AG09319 (cell line): ENCODE results near the gene PLSCR2.

ENCODE experiments used
- DNase-seq: peaks from one replicate; pipeline ENCODE4 v3.0.0-alpha.2; 2010; ENCODE audit warnings: low read depth; ENCODE audit errors: extremely low read depth
- CTCF ChIP-seq: IDR thresholded peaks from 2 replicates; pipeline ENCODE4 v1.5.1; 2011; ENCODE audit warnings: low read depth, mild to moderate bottlenecking, inconsistent platforms, low read length, moderate library complexity

PLSCR2 gene

GRCh38 chr3:146473726-146474125 lies 4.4 kb upstream of the PLSCR2 start:
- DNase-seq = no peak
- TF ChIP-seq CTCF = no peak

- TF ChIP-seq CTCF = no peak
- no peak for DNase-seq
Measured at GRCh38 chr3:146472611-146473010, 3.2 kb upstream of the PLSCR2 start.

- no peak for TF ChIP-seq CTCF
- no peak for DNase-seq
Measured at GRCh38 chr3:146471012-146471411, 1.7 kb upstream of the PLSCR2 start.

- no peak for DNase-seq
- TF ChIP-seq CTCF = no peak
Measured at GRCh38 chr3:146470425-146470990, 1.1 kb upstream of the PLSCR2 start.

- TF ChIP-seq CTCF = no peak
- no peak for DNase-seq
Measured at GRCh38 chr3:146468671-146469149, 651 bp downstream of the PLSCR2 start.

GRCh38 chr3:146468234-146468633 lies 1.1 kb downstream of the PLSCR2 start:
- no peak for DNase-seq
- no peak for TF ChIP-seq CTCF

- DNase-seq = no peak
Measured at GRCh38 chr3:146466604-146467003, 2.8 kb downstream of the PLSCR2 start.

More at GRCh38 chr3:146466604-146467003, 2.8 kb downstream of the PLSCR2 start:
- no peak for TF ChIP-seq CTCF
